SH-SY5Y (cell line): ENCODE results near the gene PARD3.

Experiments used
- GATA2 ChIP-seq: IDR thresholded peaks from 2 replicates; pipeline ENCODE4 v1.6.1; 2011; ENCODE audit warnings: mild to moderate bottlenecking, low read depth, low read length
- GATA3 ChIP-seq: IDR thresholded peaks from 2 replicates; pipeline ENCODE4 v1.6.1; 2011; ENCODE audit warnings: low read depth, mild to moderate bottlenecking, low read length, moderate library complexity

- TF ChIP-seq GATA2 (no peak), GATA3 (no peak)
Measured at GRCh38 chr10:34183016-34183796, 631.9 kb downstream of the PARD3 start.
